GM21515 (cell line): ENCODE data around the gene GRK3.

Experiments
- ATAC-seq: cut with Tn5 transposase; IDR thresholded peaks from one replicate; pipeline ENCODE4 v1.9.1; 2021; ENCODE audit not compliant: unreplicated experiment

GRK3 gene

DNA sequence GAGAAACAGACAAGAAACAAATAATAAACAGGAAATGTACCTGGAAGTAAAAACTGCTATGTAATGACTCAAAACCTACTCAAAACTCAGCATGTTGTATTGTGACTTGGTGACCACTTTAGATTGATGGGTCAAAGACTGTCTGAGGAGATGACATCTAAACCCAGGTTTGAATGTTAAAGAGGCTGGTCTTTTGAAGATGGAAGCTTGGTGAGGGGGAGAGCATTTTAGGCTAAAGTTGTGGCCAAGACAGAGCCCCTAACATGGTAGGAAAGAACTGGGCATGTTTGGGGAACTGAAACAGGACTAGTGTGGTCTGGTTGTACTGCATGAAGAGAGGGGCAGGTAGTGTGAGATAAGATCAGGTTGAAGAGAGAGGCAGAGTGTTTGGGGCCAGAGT, 92.2 kb downstream of the GRK3 start:
- no peak for ATAC-seq

DNA sequence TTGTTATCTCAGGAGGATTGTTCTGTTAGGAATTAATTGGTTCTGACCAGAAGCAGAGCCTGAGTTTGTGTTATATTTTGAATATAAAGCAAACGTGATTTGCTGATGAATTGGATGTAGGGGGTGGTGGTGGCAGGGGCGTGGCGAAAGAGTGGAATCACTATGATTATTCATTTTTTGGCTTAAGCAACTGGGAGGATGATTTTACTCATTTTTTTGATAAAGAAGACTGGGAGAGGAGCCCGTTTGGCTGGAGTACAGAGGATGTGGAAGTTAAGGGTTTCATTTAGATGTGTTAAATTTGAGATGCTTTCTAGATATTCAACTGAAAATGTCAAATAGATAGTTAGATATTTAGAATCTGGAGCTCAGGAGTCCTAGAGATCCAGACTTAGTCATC, 94.2 kb downstream of the GRK3 start:
- ATAC-seq = no peak

DNA sequence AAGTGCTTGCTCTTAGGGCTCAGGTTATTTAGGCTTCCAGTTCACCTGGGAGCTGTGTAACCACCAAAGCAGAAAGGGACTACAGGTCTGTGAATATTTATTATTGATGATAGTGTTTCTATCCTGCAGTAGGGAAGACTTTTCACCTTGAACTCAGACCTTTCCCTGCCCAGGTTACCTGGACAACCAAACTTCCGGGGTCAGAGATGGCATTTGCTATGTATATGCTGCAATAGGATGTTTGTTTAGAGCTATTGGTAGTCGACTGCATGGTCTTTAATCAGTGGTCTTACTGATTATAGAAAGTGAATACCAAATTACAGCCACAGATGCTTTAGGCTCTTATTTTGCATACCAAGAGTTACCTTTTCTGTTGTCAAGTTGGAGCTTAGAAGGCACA, 94.9 kb downstream of the GRK3 start:
- ATAC-seq = no peak

DNA sequence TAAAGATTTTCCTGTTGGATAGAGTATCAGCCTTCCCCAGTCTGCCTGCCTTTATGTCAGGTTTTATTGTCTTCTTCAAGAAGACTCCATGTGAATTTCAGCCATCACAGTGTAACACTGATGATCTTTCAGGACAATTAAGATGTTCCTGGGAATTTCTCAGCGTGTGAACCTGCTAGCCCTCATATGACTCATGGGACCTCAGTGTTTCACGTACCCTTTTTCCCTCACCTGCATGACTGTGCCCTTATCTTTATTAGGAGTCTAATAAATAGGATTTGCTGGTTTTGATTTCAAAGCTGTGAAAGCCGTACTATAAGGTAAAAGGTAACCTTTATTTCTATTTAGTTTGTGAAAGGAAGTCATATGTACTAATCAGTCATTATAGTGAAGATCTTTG, 95.9 kb downstream of the GRK3 start:
- no peak for ATAC-seq

DNA sequence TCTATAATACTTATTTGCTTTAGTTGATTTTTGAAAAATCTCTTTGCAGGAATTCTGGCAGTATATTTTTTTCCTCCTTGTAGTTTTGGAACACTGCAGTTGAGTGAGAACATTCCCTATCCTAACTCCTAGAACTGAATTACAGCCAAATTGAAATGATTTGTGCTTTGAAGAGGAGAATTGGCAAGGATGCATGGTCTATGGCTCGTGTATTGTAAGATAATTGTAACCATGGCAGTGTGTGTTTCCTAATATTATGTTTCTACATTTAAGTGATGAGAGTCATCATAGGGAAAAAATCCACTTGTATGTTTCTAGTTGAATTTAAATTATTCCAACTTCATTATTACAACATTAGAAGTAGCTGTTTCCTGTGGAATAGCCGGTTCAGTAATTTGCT, 96.6 kb downstream of the GRK3 start:
- no peak for ATAC-seq

DNA sequence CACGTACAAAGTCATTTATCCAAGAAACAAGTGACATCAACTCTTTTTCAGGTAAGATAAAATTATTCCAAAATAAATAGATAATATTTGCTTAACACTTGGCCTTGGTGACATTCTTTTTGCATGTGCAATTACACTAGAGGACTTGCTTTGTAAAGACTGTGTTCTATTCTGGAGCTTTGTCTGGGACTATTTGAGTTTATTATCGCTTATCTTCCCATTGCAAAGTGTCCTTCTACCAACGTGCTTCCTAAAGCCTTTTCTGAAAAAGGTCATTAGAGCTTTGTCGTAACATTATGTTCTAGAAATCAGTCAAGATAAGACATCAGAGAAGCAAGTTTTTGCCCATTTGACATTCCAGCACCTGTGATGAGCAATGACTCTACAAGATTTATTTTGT, 99.2 kb downstream of the GRK3 start:
- no peak for ATAC-seq

DNA sequence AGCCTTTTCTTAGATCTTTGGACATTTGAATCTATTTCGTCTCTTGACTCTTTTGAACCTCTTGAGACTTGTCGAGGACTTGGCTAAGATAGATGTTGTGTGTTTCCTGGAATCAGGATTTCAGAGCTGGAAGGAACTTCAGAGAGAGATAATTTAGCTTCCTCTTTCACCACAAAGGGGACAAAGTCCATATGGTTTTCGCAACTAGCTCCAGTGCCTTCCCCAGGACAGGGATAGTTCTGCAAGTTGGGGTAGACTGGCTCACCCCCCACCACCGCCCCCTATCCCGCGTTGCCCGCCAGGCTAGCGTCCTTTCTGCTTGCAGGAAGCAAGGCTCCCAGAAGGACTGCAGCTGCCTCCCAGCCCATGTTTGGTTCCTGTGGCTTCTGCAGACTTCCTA, 101.8 kb downstream of the GRK3 start:
- no peak for ATAC-seq

DNA sequence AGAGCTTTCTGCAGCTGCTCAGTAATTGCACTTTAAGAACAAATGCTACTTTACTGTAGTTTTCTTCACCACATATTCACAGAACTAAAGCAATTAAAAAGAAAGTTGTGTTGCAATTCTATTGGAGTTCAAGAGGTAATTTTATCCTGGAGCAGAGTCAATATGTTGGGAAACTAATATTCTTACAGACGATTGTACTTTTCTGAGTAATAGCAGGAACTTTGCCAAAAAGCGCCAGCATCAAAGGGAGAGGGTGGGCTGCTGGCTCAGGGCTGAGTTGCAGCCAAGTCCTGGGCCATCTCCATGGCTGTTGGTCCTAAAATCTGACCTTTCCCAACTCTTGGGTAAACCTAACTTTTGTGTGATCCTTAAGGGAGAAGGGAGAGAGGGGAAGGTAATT, 104.0 kb downstream of the GRK3 start:
- ATAC-seq = no peak

DNA sequence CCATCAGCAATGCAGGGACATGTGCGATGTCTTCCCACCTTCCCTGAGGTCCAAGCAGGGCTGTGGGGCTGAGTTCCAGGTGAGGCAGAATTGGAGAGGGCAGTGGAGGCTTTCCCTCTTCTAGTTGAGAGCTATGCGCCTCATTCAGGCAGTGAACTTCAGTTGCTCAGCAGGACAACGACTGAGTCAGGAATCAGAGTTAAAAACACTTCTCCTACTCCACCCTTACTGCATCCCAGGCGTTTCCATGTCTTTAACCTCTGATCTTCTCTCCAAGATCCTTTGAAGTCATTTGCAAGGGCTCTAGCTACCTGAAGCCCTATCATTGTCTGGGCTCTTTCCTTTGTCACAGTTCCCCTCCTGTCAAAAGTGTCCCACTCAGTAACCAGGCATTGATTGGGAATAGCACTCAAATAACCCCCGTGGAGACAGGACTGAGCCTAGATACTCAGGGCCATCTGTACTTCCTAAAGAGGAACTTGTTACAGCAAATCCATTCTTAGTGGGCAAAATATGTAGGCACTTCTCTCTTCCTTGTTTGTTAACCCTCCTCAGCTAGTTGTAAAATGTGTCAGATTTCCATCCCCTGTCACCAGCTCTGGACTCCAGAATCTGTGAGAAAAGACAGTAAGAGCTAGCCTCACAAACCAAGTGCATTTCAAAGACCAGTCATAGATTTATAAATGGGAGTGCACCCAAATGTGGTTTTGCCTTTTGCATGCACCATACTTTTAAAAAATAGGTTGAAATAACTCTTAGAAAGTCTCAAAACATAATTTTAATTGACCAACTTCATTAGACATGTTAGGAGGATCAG, 105.0 kb downstream of the GRK3 start:
- no peak for ATAC-seq

DNA sequence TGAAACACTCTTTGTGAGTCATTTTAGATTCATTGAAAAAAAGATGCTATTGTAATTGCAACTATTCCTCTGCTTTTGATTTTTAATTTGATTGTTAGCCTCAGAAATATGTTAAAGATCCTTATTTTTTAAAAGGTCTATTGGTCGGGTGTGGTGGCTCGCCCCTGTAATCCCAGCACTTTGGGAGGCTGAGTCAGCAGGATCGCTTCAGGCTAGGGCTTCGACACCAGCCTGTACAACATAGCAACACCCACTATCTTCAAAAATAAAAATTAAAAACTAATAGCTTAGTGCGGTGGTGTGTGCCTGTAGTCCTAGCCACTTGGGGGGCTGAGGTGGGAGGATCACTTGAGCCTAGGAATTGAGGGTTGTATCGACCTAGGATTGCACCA, 105.6 kb downstream of the GRK3 start:
- no peak for ATAC-seq

DNA sequence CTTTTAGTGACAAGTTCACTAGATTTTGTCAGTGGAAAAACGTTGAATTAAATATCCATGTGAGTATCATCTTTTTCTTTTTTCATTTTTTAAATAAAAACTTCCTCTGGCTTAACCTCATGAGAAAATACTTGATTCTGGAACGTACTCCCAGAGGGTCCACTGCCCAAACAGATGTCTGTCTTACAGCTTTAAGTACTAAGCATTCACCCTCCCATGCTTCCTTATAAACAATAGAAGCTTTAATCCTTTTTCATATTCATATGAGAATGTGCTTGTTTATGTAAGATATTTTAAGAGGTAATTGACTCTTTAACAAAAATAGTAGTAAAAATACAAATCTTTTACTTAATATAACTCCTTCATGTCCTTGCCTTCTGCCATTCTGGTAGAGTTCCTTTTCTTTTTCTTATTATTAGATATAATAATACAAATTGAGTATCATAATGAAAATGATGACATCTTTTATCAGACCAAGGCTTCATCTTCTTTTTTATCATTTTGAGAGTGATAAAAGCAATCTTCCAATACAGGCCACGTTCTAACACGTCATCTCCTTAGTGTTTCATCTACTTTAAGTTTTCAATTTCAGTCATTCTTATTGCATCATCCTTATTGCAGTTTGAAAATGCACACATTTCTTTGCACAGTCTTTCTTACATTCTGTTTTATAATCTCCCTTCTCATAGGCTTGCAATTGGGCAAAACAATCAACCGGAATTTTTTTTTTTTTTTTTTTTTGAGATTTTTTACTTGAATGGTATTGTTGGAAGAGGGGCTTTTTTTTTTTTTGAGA, 108.0 kb downstream of the GRK3 start:
- no peak for ATAC-seq

DNA sequence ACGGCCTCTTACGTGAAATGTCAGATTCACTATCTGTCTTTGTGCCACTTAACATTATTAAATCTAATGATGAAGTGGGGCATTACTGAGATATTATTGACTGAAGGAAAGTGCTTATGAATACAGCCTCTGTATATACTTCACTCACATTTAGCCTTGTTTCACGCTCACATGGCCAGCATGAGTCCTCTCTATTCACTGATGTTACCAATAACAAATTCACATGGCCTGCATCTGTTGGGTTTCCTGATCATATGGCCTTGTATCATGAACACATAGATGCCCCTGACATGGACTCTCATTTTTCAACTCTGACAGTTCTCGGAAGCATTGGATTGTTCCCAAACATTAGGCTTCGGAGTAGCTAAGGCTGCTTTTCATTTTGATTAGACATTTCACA, 109.2 kb downstream of the GRK3 start:
- ATAC-seq = no peak

DNA sequence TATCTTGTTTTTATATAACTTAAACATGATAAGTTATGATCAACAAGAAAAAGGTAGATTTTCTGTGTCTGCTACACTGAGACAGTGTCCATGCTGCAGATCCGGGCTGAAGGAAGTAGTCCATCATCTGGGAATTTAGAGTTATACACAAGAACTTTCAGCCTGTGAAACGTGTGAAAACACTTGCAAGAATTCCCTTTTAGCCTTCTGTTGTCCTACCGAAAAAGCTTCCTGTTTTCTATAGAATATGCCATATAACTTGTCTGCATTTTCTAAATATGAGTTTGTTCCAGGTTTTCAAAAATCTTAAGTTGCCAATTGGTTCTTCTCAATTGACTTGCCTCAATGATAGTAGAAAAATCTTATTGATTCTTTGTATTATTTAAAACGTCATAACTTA, 113.2 kb downstream of the GRK3 start:
- no peak for ATAC-seq

DNA sequence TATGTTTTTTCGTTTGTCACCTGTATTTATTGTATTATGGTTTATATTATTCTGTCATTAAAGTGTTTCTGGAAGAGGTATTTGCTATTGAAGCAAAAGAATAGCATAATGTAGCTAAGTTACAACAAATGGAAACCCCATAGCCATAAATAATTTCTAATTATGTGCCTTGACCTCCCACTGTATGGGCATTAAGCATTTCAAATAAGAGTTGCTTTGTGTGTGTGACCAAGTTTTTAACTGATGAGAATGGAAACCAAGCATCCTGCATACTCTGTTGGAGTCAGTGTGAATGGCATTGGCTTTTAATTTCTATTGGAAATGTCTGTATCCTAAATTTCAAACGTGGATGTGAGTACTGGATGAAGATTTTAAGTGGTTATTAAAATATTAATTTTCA, 115.6 kb downstream of the GRK3 start:
- ATAC-seq = no peak

DNA sequence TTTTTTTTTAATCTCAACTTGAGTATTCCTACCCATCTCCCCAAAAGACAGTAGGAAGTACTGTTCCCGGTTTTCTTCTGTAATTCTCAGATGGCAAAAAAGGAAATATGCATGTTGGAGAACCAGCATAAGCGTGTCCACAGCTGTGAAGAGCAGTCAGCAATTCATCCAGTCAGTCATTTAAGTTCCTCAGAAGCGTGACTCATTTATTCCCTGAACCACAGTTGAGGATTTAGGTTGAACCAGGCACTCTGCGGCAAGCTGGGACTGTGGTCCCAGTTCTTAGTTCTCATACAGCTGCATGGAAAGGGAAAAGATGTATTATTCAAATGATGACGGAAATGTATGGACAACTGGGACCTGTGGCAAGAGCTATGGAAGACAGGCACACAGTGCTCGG, 116.5 kb downstream of the GRK3 start:
- no peak for ATAC-seq

DNA sequence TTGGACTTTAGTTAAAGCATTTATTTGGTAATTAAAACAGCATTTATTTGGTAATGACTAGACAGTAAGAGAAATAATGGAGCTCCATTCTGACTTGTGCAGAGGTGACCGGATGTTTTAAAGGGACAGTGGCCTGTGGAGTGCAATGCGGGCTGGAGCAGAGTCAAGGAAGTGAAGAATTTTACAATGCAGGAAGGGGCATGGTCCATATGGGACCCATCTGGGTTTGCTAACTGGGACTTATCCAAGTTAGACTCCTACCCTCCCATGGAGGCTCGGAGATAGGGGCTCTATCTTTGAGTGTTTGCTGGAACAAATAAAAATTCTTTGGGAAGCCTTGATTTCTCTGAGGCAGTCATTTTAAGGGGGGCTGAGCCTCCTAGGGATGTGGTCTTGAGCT, 117.6 kb downstream of the GRK3 start:
- ATAC-seq = no peak

DNA sequence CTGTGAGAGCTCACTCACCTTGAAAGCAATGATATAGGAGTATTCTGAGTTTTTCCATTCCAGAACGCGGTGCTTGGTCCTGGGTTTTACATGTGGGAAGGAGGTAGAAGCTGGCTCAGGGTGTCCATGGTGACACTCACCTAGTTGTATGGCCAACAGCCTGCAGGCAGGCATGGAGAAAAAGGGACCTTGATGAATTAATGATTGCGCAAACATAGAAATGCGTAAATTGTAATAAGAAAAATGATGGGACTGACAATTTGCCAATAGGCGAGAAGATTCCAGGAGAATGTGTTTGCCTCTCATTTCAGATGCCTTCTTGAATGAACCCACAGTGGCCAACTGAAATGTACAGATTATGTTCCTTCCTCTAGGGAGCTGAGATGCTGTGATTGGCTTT, 124.2 kb downstream of the GRK3 start:
- no peak for ATAC-seq

DNA sequence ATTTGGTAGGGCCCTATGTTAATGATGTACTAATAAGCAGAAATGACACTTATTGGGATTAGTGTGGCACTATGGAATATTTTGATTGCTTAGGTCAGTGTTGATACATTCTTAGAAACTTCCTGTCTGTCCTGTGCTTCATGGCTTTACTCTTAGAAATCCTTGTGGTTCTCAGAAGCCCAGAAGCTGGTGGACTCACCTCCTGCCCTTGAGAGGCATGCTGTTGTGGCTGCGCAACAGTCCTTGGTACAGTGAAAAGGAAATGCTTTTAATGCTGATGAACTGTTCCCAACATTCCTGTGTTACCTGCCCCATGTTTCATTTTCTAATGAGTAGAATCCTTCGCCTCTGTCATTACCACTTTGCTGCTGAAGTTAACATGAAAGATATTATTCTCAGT, 125.2 kb downstream of the GRK3 start:
- no peak for ATAC-seq

DNA sequence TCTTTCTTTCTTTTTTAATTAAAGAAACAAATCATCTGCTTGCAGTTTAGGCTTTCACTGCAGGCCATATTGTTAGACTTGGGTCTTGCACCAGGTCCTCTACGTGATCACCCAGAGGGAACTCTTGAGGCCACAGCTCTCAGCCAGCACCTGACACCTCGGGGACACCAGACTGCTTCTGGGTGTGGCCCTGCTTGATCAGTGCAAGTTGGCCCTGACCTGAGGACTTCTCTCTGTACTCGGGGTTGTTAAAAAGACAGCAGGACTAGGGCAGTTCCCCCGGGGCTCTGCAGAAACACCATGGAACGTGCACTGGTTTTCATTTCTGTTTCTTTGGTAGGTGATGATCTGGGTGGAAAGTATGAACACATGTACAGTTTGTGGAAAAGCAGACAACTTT, 126.3 kb downstream of the GRK3 start:
- no peak for ATAC-seq

DNA sequence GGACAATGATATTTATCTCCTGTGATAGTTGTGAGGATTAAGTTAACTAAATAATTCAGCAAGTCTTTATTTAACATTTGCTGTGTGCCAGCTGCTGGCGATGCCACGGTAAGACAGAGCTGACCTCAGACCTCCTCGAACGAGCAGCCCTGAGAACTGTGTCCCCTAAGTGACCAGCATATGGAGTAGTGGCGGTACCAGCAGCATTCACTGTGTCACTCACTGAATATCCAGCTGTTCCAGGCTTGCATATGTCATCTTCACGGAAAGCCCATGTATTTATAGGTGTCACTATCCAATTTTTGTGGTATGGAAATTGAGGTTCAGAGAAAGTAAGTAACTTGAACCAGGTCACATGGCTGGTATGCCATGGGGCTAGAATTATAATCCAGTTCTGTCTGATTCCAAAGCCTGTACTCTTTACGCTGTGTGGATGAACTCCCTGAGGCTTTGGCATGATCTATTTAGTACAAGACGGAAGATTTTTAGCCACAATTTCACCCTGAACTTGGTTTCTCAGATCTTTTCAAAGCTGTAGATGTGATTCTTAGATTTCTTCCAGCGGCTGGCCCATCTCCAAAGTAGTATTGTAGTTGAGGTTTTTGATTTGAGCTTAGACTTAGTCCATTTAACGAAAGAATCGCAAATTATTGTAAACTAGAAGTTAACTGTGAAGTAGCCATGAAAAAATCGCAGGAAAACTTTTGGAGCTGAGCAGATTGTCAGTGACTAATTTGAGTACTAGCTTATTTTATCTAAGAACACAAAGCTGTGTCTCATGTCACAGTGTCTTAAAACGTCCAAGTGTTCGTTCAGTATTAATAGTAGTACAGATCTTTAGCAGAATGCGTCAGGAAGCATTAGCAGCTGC, 128.2 kb downstream of the GRK3 start:
- no peak for ATAC-seq

DNA sequence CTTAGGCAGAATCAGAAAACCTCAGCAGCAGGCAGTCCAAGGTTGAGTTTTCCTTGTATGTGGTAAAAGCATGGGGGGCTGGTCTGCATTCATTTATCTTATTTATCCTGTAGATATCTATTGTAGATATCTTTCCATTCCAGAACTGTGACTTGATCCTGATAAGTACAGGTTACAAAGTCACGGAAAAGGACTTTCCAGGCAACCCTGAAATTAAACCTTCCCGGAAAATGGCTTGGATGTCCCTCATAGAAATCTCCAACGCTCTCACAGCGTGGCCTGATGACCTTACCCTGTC, 128.7 kb downstream of the GRK3 start:
- no peak for ATAC-seq
